Mesothelial cell of epicardium (in vitro differentiated cells): ENCODE measurements around the gene COPB2. TPM values are rescaled to one million over a fixed set of nuclear protein-coding genes. Genes with fewer than 3 reads are reported as not detected.
"Not testable (repeated sequence)": the region's sequence is repeated elsewhere in the genome, so short reads cannot be mapped to it uniquely, and the experiment has no call there.

Source experiments
- DNase-seq, 2 experiments: peaks; one replicate each; pipeline ENCODE4 v3.0.0; 2021; ENCODE audit warnings: low spot score in 2 of 2; ENCODE audit not compliant: unreplicated experiment in 2 of 2
- H3K27ac Mint-ChIP-seq: 2 replicates; pipeline ENCODE4 v1.8.0; 2021; ENCODE audit warnings: mixed read lengths
- H3K27me3 Mint-ChIP-seq: 2 replicates; pipeline ENCODE4 v1.8.0; 2021; ENCODE audit warnings: low read depth, mixed read lengths
- H3K36me3 Mint-ChIP-seq: 2 replicates; pipeline ENCODE4 v1.8.0; 2021; ENCODE audit warnings: mixed read lengths
- H3K4me1 Mint-ChIP-seq: 2 replicates; pipeline ENCODE4 v1.8.0; 2021; ENCODE audit warnings: mixed read lengths
- H3K4me3 Mint-ChIP-seq: 2 replicates; pipeline ENCODE4 v1.8.0; 2021; ENCODE audit warnings: mild to moderate bottlenecking, moderate library complexity, mixed read lengths
- H3K9me3 Mint-ChIP-seq: 2 replicates; pipeline ENCODE4 v1.8.0; 2021; ENCODE audit warnings: mixed read lengths
- total RNA-seq: library from RNA; stranded (reverse); gene quantifications from 3 replicates; pipeline ENCODE4 v1.2.1, GENCODE V29; 2021
- TF ChIP-seq, protein P1 (sequence below): fragments of 200-600 bp; sonication (generic); IDR thresholded peaks from one replicate; pipeline ENCODE4 v1.5.0; 2021; ENCODE audit warnings: antibody characterized with exemption; ENCODE audit not compliant: unreplicated experiment

The COPB2 gene
- total RNA-seq, 1 donor from 2014 or later, result 130 TPM

DNA sequence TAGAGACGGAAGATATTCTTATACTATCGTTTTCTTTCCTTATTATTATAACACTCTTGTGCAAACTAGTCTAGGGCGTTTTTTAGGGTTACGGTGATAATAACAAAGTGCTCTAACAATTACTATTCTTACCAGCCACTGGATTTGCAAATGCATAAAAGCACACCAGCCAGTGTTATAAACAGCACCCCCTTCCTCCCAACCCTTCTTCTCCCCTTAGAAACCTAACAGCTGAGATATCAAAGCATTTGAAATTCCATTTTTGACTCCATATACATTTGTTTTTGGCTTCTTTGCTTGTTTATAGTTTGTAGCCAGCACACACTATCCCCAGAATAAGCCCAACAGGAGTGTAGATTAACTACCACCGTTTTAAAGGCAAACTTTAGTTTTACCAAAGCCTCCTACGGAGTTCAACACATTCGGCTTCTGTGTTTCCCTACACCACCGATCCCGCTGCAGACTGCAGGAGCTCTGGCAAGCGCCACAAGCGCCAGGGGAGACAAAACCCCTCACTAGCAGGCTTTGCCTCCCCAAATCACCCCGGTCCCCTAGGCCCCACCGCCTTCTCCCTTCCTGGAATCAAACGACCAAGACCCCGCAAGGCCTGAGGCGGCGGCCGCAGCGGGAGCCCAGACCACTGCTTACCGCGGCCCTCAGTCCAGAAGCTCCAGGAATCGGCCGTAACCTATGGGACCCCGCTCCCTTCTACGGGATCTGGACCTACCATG lies 461 bp downstream of the COPB2 start:
- no peak for DNase-seq
- no peaks in the 10 kb centered on the region for H3K36me3 Mint-ChIP-seq
- H3K4me1 Mint-ChIP-seq, result peaks cover 48% of the 10 kb centered on the region
- peak overlapping the region; percentile 89 for H3K4me3 Mint-ChIP-seq
- TF ChIP-seq, protein P1, sequence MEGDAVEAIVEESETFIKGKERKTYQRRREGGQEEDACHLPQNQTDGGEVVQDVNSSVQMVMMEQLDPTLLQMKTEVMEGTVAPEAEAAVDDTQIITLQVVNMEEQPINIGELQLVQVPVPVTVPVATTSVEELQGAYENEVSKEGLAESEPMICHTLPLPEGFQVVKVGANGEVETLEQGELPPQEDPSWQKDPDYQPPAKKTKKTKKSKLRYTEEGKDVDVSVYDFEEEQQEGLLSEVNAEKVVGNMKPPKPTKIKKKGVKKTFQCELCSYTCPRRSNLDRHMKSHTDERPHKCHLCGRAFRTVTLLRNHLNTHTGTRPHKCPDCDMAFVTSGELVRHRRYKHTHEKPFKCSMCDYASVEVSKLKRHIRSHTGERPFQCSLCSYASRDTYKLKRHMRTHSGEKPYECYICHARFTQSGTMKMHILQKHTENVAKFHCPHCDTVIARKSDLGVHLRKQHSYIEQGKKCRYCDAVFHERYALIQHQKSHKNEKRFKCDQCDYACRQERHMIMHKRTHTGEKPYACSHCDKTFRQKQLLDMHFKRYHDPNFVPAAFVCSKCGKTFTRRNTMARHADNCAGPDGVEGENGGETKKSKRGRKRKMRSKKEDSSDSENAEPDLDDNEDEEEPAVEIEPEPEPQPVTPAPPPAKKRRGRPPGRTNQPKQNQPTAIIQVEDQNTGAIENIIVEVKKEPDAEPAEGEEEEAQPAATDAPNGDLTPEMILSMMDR, result no peak
- no peaks in the 10 kb centered on the region for H3K27me3 Mint-ChIP-seq
- no peaks in the 10 kb centered on the region for H3K9me3 Mint-ChIP-seq
- peak overlapping the region; percentile 98 for H3K27ac Mint-ChIP-seq

DNA sequence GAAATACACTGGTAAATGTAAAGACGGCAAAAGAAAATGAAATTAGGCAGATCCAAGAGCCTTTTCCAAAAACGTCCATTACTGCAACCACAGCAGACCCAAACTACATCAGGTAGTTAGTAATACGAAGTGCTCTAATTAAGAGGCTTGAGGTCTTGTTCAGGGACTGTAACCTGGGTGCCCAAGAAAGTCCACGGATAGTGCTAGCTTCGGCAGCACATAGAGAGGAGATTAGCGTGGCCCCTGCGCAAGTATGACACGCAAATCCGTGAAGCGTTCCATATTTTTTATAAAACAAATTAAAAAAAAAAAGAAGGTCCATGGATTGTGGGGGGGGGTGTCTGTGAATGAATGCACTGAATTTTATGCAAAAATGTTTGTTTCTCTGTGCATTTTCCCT lies 1.4 kb downstream of the COPB2 start:
- DNase-seq, result no peak
- Mint-ChIP-seq H3K36me3 (no peaks in the 10 kb centered on the region), H3K27ac (peak overlapping the region; percentile 25), H3K4me1 (peaks cover 48% of the 10 kb centered on the region), H3K9me3 (no peaks in the 10 kb centered on the region), H3K4me3 (peak overlapping the region; percentile 89), H3K27me3 (no peaks in the 10 kb centered on the region)
- TF ChIP-seq, protein P1, result no peak

DNA sequence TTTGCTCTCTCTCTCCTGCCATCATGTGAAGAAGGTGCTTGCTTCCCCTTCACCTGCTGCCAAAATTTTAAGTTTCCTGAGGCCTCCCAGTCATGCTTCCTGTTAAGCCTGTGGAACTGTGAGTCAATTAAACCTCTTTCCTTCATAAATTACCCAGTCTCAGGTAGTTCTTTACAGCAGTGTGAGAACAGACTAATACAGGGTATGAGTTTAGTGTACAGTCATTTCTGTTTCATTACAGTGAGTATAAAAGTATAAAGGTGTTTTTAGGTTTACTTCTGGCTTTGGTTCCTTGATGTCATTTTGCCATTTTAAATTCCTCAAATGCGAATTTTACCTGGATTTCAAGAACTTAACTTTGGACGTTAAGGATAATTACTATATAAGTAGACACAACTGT lies 7.2 kb downstream of the COPB2 start:
- H3K27me3 Mint-ChIP-seq, H3K4me3 Mint-ChIP-seq, H3K27ac Mint-ChIP-seq, H3K9me3 Mint-ChIP-seq, DNase-seq: not testable (repeated sequence)
- peaks cover 20% of the 10 kb centered on the region for H3K4me1 Mint-ChIP-seq
- H3K36me3 Mint-ChIP-seq, result peaks cover 30% of the 10 kb centered on the region

DNA sequence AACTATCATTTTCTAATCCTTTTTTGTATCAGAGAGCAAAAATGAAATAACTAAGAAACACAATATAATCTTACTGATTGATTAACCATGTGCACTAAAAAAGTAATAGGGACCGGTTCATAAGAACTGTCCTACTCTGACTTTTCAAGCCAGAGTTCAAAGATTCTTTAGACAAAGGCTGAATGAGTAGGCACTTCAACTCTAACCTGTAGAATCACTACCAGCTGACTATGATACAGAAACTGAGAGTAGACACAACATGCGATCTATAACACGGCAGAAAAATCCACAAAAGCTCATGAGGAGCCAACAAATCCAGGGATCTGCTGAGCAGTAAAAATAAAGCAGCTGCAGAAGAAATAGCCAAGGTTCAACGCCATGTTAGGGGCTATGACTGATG lies 8.9 kb downstream of the COPB2 start:
- no peak for DNase-seq
- peaks cover 34% of the 10 kb centered on the region for H3K36me3 Mint-ChIP-seq
- H3K27me3 Mint-ChIP-seq, result no peaks in the 10 kb centered on the region
- TF ChIP-seq, protein P1, result no peak
- peaks cover 7% of the 10 kb centered on the region for H3K4me1 Mint-ChIP-seq
- no peak overlapping the region for H3K27ac Mint-ChIP-seq
- H3K9me3 Mint-ChIP-seq, result no peaks in the 10 kb centered on the region
- H3K4me3 Mint-ChIP-seq, result no peak overlapping the region

DNA sequence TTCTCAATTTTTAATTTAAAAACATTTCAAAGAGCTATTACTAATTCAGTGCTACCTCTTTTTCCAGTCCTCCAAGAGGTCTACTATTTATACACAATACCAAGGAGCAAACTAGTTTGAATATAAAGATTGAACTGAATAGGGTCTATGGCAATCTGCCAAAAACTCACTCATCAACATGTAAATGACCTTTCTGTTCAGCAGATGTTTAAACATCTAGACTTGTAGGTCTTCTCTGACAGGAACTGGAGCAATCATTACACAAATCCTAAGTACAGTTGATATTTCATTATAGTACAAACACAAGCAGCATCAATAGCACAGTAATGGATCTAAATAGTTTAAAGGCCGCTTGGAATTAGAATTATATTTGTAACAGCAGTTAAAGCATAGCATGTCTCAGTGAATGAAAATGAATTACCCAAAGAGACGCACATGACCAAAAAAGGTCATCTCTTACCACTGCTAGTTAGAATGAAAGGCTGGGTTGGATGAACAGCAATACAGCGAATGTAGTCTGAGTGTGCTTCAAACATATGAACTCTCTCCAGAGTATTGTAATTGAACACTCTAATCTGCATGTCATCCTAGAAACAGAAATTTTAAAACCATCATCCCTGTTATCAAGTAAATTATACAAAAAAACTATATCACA lies 10.7 kb downstream of the COPB2 start:
- Mint-ChIP-seq H3K4me1 (peaks cover 4% of the 10 kb centered on the region), H3K4me3 (no peak overlapping the region), H3K9me3 (no peaks in the 10 kb centered on the region), H3K27me3 (no peaks in the 10 kb centered on the region), H3K36me3 (peaks cover 43% of the 10 kb centered on the region), H3K27ac (no peak overlapping the region)
- DNase-seq, result no peak
- TF ChIP-seq, protein P1, result no peak

DNA sequence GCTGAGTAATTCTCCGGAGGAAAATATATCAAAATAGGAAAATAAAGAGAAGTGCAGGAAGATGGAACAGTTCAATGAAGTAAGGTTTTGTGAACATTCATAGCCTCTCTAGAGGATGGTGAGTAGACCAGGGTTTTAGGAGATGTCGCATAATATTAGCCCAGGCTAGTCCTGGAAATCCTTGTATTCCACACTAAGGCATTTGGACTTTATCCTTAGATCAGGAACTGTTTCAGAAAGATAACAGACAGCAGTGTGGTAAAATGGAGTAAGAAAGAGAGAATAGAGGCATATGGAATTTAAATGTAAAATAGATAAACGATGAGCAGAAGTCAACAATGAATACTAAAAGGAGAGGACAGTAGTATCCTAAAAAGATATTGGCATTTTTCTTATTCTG lies 12.1 kb downstream of the COPB2 start:
- H3K36me3 Mint-ChIP-seq, result peaks cover 50% of the 10 kb centered on the region
- DNase-seq, result no peak
- H3K27me3 Mint-ChIP-seq, result no peaks in the 10 kb centered on the region
- no peak overlapping the region for H3K4me3 Mint-ChIP-seq
- H3K9me3 Mint-ChIP-seq, result no peaks in the 10 kb centered on the region
- TF ChIP-seq, protein P1, result no peak
- H3K27ac Mint-ChIP-seq, result no peak overlapping the region
- peaks cover 4% of the 10 kb centered on the region for H3K4me1 Mint-ChIP-seq
